Esophagus squamous epithelium (tissue), 5 donors: ENCODE data around the gene DOHH. TPM values are rescaled to one million over a fixed set of nuclear protein-coding genes. Genes with fewer than 3 reads are reported as not detected.

ENCODE experiments used
- DNase-seq: peaks from one replicate; lab custom pipeline; 2025; lab: John Stamatoyannopoulos, UW
- H3K27ac ChIP-seq, 4 donors: fragments of 200-600 bp; sonication (generic); one replicate each; pipeline ENCODE4 v1.5.1; 2016 to 2019; ENCODE audit warnings: mild to moderate bottlenecking in 1 of 4
- H3K27me3 ChIP-seq, 4 donors: fragments of 200-600 bp; sonication (generic); 1 replicate in 3 of 4; 2 replicates in 1 of 4; pipeline versions ENCODE4 v1.5.1 to v1.6.0; 2017 to 2021; ENCODE audit warnings: antibody characterized with exemption in 1 of 4
- H3K36me3 ChIP-seq, 3 donors: fragments of 200-600 bp; sonication (generic); one replicate each; pipeline ENCODE4 v1.5.1; 2016 to 2019
- H3K4me1 ChIP-seq, 3 donors: fragments of 200-600 bp; sonication (generic); one replicate each; pipeline ENCODE4 v1.5.1; 2017 to 2019
- H3K4me3 ChIP-seq, 4 donors: fragments of 200-600 bp; sonication (generic); 1 replicate in 3 of 4; 2 replicates in 1 of 4; pipeline ENCODE4 v1.5.1; 2016 to 2019; ENCODE audit warnings: mild to moderate bottlenecking in 2 of 4, moderate library complexity in 1 of 4
- H3K9me3 ChIP-seq, 3 donors: fragments of 200-600 bp; sonication (generic); one replicate each; pipeline ENCODE4 v1.5.1; 2016 to 2019
- POLR2A ChIP-seq, 4 donors: fragments of 450-650 bp; IDR thresholded peaks; one replicate each; pipeline ENCODE4 v1.6.1; 2017; ENCODE audit warnings: antibody characterized with exemption in 4 of 4, mild to moderate bottlenecking in 4 of 4, moderate library complexity in 3 of 4
- WGBS, 2 donors: methylation state at CpG; one replicate each; pipeline ENCODE4 v1.1.5; 2018; 5-methylcytosine and 5-hydroxymethylcytosine counted together
- intact Hi-C: fragments of 100-400 bp; cut with DNase I; formaldehyde crosslinking; loops from one replicate; pipeline ENCODE4 v1.15.0; 2022
- total RNA-seq, 4 donors: library from RNA; depleted of rRNA; stranded (reverse); fragments of >200 nt; gene quantifications; one replicate each; pipeline ENCODE4 v1.1.0, GENCODE V29; 2016
- TF ChIP-seq, protein P1 (sequence below), 6 experiments: fragments of 450-650 bp in 4 of 6; fragments of 200-600 bp in 2 of 6; sonication (generic) in 2 of 6; IDR thresholded peaks; one replicate each; pipeline ENCODE4 v1.5.1; 2016 to 2019; ENCODE audit warnings: antibody characterized with exemption in 6 of 6, mild to moderate bottlenecking in 4 of 6, moderate library complexity in 4 of 6
- donor health status: DM: yes; HTN: yes; CAD: no.

DOHH gene
- total RNA-seq, 4 donors from 2014 or later = 21.0 to 29.5 (median 26.4) TPM

DNA sequence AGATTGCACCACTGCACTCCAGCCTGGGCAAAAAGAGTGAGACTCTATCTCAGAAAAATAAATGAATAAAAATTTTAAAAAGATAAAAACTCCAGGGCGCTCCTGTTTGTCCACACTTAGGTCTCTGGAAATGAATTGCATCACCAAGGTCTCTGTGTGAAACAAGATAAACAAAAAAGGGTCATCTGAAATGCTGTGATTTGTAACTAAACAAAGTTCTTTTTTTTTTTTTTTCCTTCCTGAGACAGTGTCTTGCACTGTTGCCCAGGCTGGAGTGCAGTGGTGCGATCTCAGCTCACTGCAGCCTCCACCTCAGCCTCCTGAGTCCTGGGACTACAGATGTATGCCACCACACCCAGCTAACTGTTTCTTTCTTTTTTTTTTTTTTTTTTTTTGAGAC, 17.2 kb upstream of the DOHH start:
- DNase-seq = no peak
- TF ChIP-seq POLR2A (IDR thresholded peaks at IDR 0.05) = no peak
- TF ChIP-seq, protein P1, sequence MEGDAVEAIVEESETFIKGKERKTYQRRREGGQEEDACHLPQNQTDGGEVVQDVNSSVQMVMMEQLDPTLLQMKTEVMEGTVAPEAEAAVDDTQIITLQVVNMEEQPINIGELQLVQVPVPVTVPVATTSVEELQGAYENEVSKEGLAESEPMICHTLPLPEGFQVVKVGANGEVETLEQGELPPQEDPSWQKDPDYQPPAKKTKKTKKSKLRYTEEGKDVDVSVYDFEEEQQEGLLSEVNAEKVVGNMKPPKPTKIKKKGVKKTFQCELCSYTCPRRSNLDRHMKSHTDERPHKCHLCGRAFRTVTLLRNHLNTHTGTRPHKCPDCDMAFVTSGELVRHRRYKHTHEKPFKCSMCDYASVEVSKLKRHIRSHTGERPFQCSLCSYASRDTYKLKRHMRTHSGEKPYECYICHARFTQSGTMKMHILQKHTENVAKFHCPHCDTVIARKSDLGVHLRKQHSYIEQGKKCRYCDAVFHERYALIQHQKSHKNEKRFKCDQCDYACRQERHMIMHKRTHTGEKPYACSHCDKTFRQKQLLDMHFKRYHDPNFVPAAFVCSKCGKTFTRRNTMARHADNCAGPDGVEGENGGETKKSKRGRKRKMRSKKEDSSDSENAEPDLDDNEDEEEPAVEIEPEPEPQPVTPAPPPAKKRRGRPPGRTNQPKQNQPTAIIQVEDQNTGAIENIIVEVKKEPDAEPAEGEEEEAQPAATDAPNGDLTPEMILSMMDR (IDR thresholded peaks at IDR 0.05) = no peak
- intact Hi-C loops = no loop called here
- Histone ChIP-seq H3K27me3 (no peaks in the 10 kb centered on the region), H3K4me3 (no peak overlapping the region), H3K9me3 (no peaks in the 10 kb centered on the region), H3K27ac (peak overlapping the region in 1 of 4 donors; percentile 16), H3K4me1 (peaks cover 7 to 98% (median 20%) of the 10 kb centered on the region in 3 donors), H3K36me3 (peaks cover 0 to 51% (median 0%) of the 10 kb centered on the region in 3 donors)
- WGBS, 2 donors = 90 to 92% methylated on average over 2 of the region's 2 CpGs

GRCh38 chr19:3516675-3517207, 16.3 kb upstream of the DOHH start:
- Histone ChIP-seq H3K36me3 (peaks cover 0 to 51% (median 0%) of the 10 kb centered on the region in 3 donors), H3K27ac (peak overlapping the region in 2 of 4 donors; percentile 11 to 22), H3K4me3 (no peak overlapping the region), H3K4me1 (peaks cover 7 to 96% (median 20%) of the 10 kb centered on the region in 3 donors), H3K27me3 (no peaks in the 10 kb centered on the region), H3K9me3 (no peaks in the 10 kb centered on the region)
- no CpG with 5 or more reads among the region's 15 CpGs for WGBS, 2 donors
- intact Hi-C loops = no loop called here
- TF ChIP-seq POLR2A (IDR thresholded peaks at IDR 0.05) = no peak
- TF ChIP-seq, protein P1 (IDR thresholded peaks at IDR 0.05) = no peak
- DNase-seq = no peak

- peak overlapping the region in 1 of 4 donors; percentile 11 for H3K27ac ChIP-seq
- H3K36me3 ChIP-seq = peaks cover 0 to 57% (median 0%) of the 10 kb centered on the region in 3 donors
- H3K27me3 ChIP-seq = no peaks in the 10 kb centered on the region
- peaks cover 7 to 96% (median 20%) of the 10 kb centered on the region in 3 donors for H3K4me1 ChIP-seq
- DNase-seq = no peak
- no peak overlapping the region for H3K4me3 ChIP-seq
- TF ChIP-seq, protein P1 (IDR thresholded peaks at IDR 0.05) = no peak
- TF ChIP-seq POLR2A (IDR thresholded peaks at IDR 0.05) = no peak
- no peaks in the 10 kb centered on the region for H3K9me3 ChIP-seq
- WGBS, 2 donors = 62% methylated on average over 7 to 8 of the region's 15 CpGs
- intact Hi-C loops = no loop called here
Observed at GRCh38 chr19:3515891-3516422, 15.5 kb upstream of the DOHH start.

DNA sequence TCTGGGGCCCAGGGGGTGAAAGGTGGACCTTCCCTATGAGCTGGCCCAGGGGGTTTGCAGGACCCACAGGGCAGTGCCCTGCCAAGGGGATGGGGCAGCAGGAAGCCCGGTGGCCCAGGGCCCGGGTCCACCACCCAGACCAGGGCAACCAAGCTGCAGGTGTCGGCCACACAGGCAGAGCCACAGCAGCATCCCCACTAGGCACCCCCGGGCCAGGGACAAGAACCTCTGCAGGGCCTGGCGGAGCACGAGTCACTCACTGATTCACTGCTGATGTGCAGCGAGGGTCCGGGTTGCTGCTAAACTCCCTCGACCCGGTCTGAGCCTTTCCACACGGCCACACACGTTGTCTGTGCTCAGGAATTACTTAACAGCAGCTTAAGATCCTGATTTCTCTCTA, 14.5 kb upstream of the DOHH start:
- WGBS, 2 donors = 79 to 80% methylated on average over 6 to 7 of the region's 12 CpGs
- Histone ChIP-seq H3K36me3 (peaks cover 0 to 60% (median 0%) of the 10 kb centered on the region in 3 donors), H3K27ac (no peak overlapping the region), H3K4me1 (peaks cover 0 to 96% (median 14%) of the 10 kb centered on the region in 3 donors), H3K4me3 (no peak overlapping the region), H3K27me3 (no peaks in the 10 kb centered on the region), H3K9me3 (no peaks in the 10 kb centered on the region)
- intact Hi-C loops = no loop called here
- no peak for DNase-seq
- TF ChIP-seq, protein P1 (IDR thresholded peaks at IDR 0.05) = no peak
- TF ChIP-seq POLR2A (IDR thresholded peaks at IDR 0.05) = no peak
